Sigmoid colon (tissue), 3 donors: ENCODE results near the gene KLK10.

Experiments used
- CTCF ChIP-seq, 4 experiments: fragments of 450-650 bp in 3 of 4; fragments of 200-600 bp in 1 of 4; IDR thresholded peaks; one replicate each; pipeline ENCODE4 v1.5.1; 2016 to 2019; ENCODE audit warnings: antibody characterized with exemption in 4 of 4, mild to moderate bottlenecking in 3 of 4, moderate library complexity in 2 of 4
- POLR2A ChIP-seq, 2 donors: fragments of 450-650 bp; IDR thresholded peaks; one replicate each; pipeline ENCODE4 v1.6.1; 2016; ENCODE audit warnings: antibody characterized with exemption in 2 of 2, mild to moderate bottlenecking in 2 of 2, moderate library complexity in 2 of 2

- TF ChIP-seq POLR2A (IDR thresholded peaks at IDR 0.05) (no peak), CTCF (IDR thresholded peaks at IDR 0.05) (no peak)
Observed at GRCh38 chr19:51027126-51027806, 7.8 kb upstream of the KLK10 start.
